Coronary artery (tissue), 2 donors: ENCODE results near the gene CDK14.

Source experiments
- DNase-seq: peaks from one replicate; pipeline ENCODE4 v3.0.0-alpha.2; 2017; ENCODE audit warnings: low spot score
- H3K27ac ChIP-seq, 2 donors: fragments of 200-600 bp; sonication (generic); one replicate each; pipeline ENCODE4 v1.5.1; 2016 to 2019
- H3K4me3 ChIP-seq: fragments of 200-600 bp; sonication (generic); 2 replicates; pipeline ENCODE4 v1.5.1; 2016; ENCODE audit warnings: mild to moderate bottlenecking, moderate library complexity
- CTCF ChIP-seq: fragments of 200-600 bp; sonication (generic); IDR thresholded peaks from one replicate; pipeline ENCODE4 v1.5.1; 2019; ENCODE audit warnings: antibody characterized with exemption

Gene CDK14

GRCh38 chr7:91248996-91249395, 652.9 kb downstream of the CDK14 start:
- no peak for DNase-seq
- Histone ChIP-seq H3K4me3 (no peak overlapping the region), H3K27ac (no peak overlapping the region)
- no peak for TF ChIP-seq CTCF

GRCh38 chr7:91249506-91250233, 653.5 kb downstream of the CDK14 start:
- no peak for TF ChIP-seq CTCF
- DNase-seq, result no peak
- Histone ChIP-seq H3K27ac (no peak overlapping the region), H3K4me3 (no peak overlapping the region)

- Histone ChIP-seq H3K4me3 (no peak overlapping the region), H3K27ac (no peak overlapping the region)
- TF ChIP-seq CTCF, result no peak
- DNase-seq, result no peak
Observed at GRCh38 chr7:91250706-91251105, 654.6 kb downstream of the CDK14 start.

- Histone ChIP-seq H3K27ac (no peak overlapping the region), H3K4me3 (no peak overlapping the region)
- no peak for DNase-seq
- no peak for TF ChIP-seq CTCF
Observed at GRCh38 chr7:91251877-91252276, 655.8 kb downstream of the CDK14 start.
